Trophoblast cell (in vitro differentiated cells and primary cell): Measurements from ENCODE around the gene TSSK6.

Source experiments
- DNase-seq, 2 donors: peaks; one replicate each; pipeline ENCODE4 v3.0.0-alpha.2; 2016
- H2AFZ ChIP-seq: 2 replicates; pipeline ENCODE4 v1.6.1; 2013; ENCODE audit warnings: low read length, moderate library complexity, mild to moderate bottlenecking; ENCODE audit not compliant: insufficient read depth, poor library complexity
- H2AK5ac ChIP-seq: 2 replicates; pipeline ENCODE4 v1.6.1; 2013; ENCODE audit warnings: mild to moderate bottlenecking, low read length
- H2BK120ac ChIP-seq: 2 replicates; pipeline ENCODE4 v1.6.1; 2013; ENCODE audit warnings: low read length, mild to moderate bottlenecking, moderate library complexity; ENCODE audit not compliant: insufficient read depth, poor library complexity
- H2BK12ac ChIP-seq: 2 replicates; pipeline ENCODE4 v1.6.1; 2013; ENCODE audit warnings: mild to moderate bottlenecking, low read length, moderate library complexity
- H2BK5ac ChIP-seq: 2 replicates; pipeline ENCODE4 v1.6.1; 2013; ENCODE audit warnings: low read length, low read depth, moderate library complexity, mild to moderate bottlenecking; ENCODE audit not compliant: poor library complexity
- H3K14ac ChIP-seq: 2 replicates; pipeline ENCODE4 v1.6.1; 2013; ENCODE audit warnings: mild to moderate bottlenecking, low read length
- H3K18ac ChIP-seq: 2 replicates; pipeline ENCODE4 v1.6.1; 2013; ENCODE audit warnings: mild to moderate bottlenecking, low read length
- H3K23ac ChIP-seq: 2 replicates; pipeline ENCODE4 v1.6.1; 2013; ENCODE audit warnings: low read length
- H3K27ac ChIP-seq: 2 replicates; pipeline ENCODE4 v1.5.1; 2013; ENCODE audit warnings: low read depth, mild to moderate bottlenecking, inconsistent platforms, low read length, moderate library complexity
- H3K27me3 ChIP-seq: 2 replicates; pipeline ENCODE4 v1.6.1; 2013; ENCODE audit warnings: inconsistent platforms, mild to moderate bottlenecking, low read length, moderate library complexity; ENCODE audit not compliant: insufficient read depth
- H3K36me3 ChIP-seq, 2 experiments: 1 replicate in 1 of 2; 2 replicates in 1 of 2; pipeline ENCODE4 v1.6.1; 2013; ENCODE audit warnings: low read length in 2 of 2, mild to moderate bottlenecking in 2 of 2, moderate library complexity in 1 of 2; ENCODE audit not compliant: insufficient read depth in 2 of 2, control insufficient read depth in 1 of 2
- H3K4ac ChIP-seq: 2 replicates; pipeline ENCODE4 v1.6.1; 2013; ENCODE audit warnings: low read depth, mild to moderate bottlenecking, low read length, moderate library complexity
- H3K4me1 ChIP-seq, 2 experiments: 1 replicate in 1 of 2; 2 replicates in 1 of 2; pipeline ENCODE4 v1.6.1; 2013; ENCODE audit warnings: low read length in 2 of 2, mild to moderate bottlenecking in 2 of 2, moderate library complexity in 1 of 2; ENCODE audit not compliant: insufficient read depth in 2 of 2, control insufficient read depth in 1 of 2
- H3K4me2 ChIP-seq: 2 replicates; pipeline ENCODE4 v1.6.1; 2013; ENCODE audit warnings: inconsistent platforms, mild to moderate bottlenecking, low read length, moderate library complexity
- H3K4me3 ChIP-seq: 2 replicates; pipeline ENCODE4 v1.5.1; 2013; ENCODE audit warnings: mild to moderate bottlenecking, low read depth, low read length, inconsistent platforms
- H3K79me1 ChIP-seq: one replicate; pipeline ENCODE4 v1.6.1; 2013; ENCODE audit warnings: low read length
- H3K79me2 ChIP-seq: 2 replicates; pipeline ENCODE4 v1.6.1; 2013; ENCODE audit warnings: low read length, mild to moderate bottlenecking; ENCODE audit not compliant: control insufficient read depth, insufficient read depth, poor library complexity
- H3K9ac ChIP-seq: 2 replicates; pipeline ENCODE4 v1.6.1; 2013; ENCODE audit warnings: mild to moderate bottlenecking, low read length
- H3K9me3 ChIP-seq: 2 replicates; pipeline ENCODE4 v1.6.1; 2013; ENCODE audit warnings: low read depth, mild to moderate bottlenecking, control low read depth, inconsistent platforms, low read length; ENCODE audit not compliant: insufficient read depth
- H4K12ac ChIP-seq: 2 replicates; pipeline ENCODE4 v1.6.1; 2013; ENCODE audit warnings: low read depth, mild to moderate bottlenecking, low read length, moderate library complexity
- H4K8ac ChIP-seq: 2 replicates; pipeline ENCODE4 v1.6.1; 2013; ENCODE audit warnings: low read depth, mild to moderate bottlenecking, low read length, moderate library complexity
- H4K91ac ChIP-seq: one replicate; pipeline ENCODE4 v1.6.1; 2013; ENCODE audit warnings: low read depth, mild to moderate bottlenecking, low read length, moderate library complexity
- WGBS: extraction: QIAGEN DNeasy Blood & Tissue Kit; methylation state at CpG from one replicate; pipeline ENCODE4 v1.1.7; 2013; ENCODE audit warnings: missing lambda C conversion rate; ENCODE audit not compliant: insufficient read length, insufficient coverage; ENCODE audit errors: extremely low coverage; 5-methylcytosine and 5-hydroxymethylcytosine counted together

TSSK6 gene

DNA sequence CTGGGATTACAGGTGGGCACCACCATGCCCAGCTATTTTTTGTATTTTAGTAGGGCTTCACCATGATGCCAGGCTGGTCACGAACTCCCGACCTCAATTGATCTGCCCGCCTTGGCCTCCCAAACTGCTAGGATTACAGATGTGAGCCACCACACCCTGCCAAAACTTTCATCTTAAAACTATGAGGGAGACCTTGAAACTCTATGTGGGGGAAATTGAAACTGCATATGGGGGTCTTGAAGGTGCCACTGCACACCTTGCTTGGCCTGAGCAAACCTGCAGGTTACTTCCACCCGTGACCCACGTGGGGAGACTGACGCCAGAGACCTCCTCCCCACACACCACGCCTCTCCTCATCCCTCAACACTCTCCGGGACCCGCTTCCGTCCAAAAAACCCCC lies 38.3 kb upstream of the TSSK6 start:
- Histone ChIP-seq H3K79me1 (no peaks in the 10 kb centered on the region), H2AFZ (no peak overlapping the region), H3K18ac (no peak overlapping the region), H2AK5ac (no peak overlapping the region), H4K91ac (no peak overlapping the region), H3K9ac (no peak overlapping the region), H3K23ac (no peak overlapping the region), H4K8ac (no peak overlapping the region), H3K14ac (no peak overlapping the region), H3K27ac (no peak overlapping the region), H3K4me1 (peaks cover 6 to 10% of the 10 kb centered on the region in 2 experiments), H2BK120ac (no peak overlapping the region), H3K79me2 (no peaks in the 10 kb centered on the region), H3K27me3 (no peaks in the 10 kb centered on the region), H2BK12ac (no peak overlapping the region), H3K4ac (no peak overlapping the region), H3K36me3 (no peaks in the 10 kb centered on the region), H4K12ac (no peak overlapping the region), H2BK5ac (no peak overlapping the region), H3K9me3 (peaks cover 2% of the 10 kb centered on the region), H3K4me3 (peak overlapping the region; percentile 23), H3K4me2 (no peak overlapping the region)
- DNase-seq, result no peak
- WGBS, result no CpG with 5 or more reads among the region's 10 CpGs

DNA sequence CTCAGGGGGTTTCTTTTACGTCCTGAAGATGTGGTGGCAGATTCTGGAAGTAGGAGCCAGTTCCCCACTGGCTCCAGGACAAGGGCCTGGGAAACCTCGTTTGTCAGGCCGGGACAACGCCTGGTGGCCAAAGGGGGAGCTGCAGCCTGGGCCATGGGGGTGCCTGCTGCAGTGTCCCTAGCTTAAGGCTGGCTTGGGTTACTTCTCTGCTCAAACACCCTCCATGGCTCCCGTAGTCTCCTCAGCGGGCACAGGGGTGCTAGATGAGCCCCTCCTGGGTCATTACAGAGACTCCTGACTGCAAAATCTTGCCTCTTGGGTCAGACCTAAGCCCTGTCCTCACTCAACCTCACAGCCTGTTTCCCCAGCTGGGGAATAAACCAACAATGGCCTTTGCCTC lies 37.5 kb upstream of the TSSK6 start:
- peaks cover 2% of the 10 kb centered on the region for H3K9me3 ChIP-seq
- H3K4me1 ChIP-seq, result peaks cover 6 to 10% of the 10 kb centered on the region in 2 experiments
- no peaks in the 10 kb centered on the region for H3K27me3 ChIP-seq
- no peak overlapping the region for H3K18ac ChIP-seq
- no peaks in the 10 kb centered on the region for H3K79me1 ChIP-seq
- no peaks in the 10 kb centered on the region for H3K36me3 ChIP-seq
- no peak overlapping the region for H3K4me3 ChIP-seq
- no peak overlapping the region for H4K91ac ChIP-seq
- no peak overlapping the region for H3K23ac ChIP-seq
- DNase-seq, result peak in 1 of 2 donors; percentile 64
- no peak overlapping the region for H3K4ac ChIP-seq
- no peak overlapping the region for H2AK5ac ChIP-seq
- no peak overlapping the region for H2BK12ac ChIP-seq
- H3K14ac ChIP-seq, result no peak overlapping the region
- H4K12ac ChIP-seq, result no peak overlapping the region
- no peak overlapping the region for H3K27ac ChIP-seq
- H3K9ac ChIP-seq, result no peak overlapping the region
- no peak overlapping the region for H4K8ac ChIP-seq
- no peak overlapping the region for H2BK5ac ChIP-seq
- H3K79me2 ChIP-seq, result no peaks in the 10 kb centered on the region
- H2AFZ ChIP-seq, result no peak overlapping the region
- no peak overlapping the region for H2BK120ac ChIP-seq
- no peak overlapping the region for H3K4me2 ChIP-seq
- no CpG with 5 or more reads among the region's 6 CpGs for WGBS

DNA sequence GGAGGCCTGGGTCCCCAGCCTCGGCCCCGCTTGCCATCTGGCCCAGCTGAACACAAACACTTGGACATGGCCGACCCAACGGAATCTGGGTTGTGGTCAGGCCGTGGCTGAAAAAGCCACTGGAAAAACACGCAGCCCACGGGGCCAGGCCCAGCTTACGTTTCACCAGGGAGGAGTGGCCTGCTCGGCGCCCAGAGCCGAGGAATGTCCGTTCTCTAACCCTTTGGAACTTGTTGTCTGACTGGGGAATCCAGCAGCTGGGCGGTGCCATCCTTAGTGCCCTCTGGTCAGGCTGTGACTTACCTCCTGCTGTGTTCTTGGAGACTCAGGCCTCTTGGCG lies 36.5 kb upstream of the TSSK6 start:
- H3K4me3 ChIP-seq, result no peak overlapping the region
- no peak overlapping the region for H3K4me2 ChIP-seq
- no peak overlapping the region for H4K8ac ChIP-seq
- no peak for DNase-seq
- H3K23ac ChIP-seq, result no peak overlapping the region
- H3K36me3 ChIP-seq, result no peaks in the 10 kb centered on the region
- no peak overlapping the region for H3K9ac ChIP-seq
- H3K18ac ChIP-seq, result no peak overlapping the region
- H3K27me3 ChIP-seq, result no peaks in the 10 kb centered on the region
- no peaks in the 10 kb centered on the region for H3K79me2 ChIP-seq
- H3K4me1 ChIP-seq, result peaks cover 6 to 10% of the 10 kb centered on the region in 2 experiments
- H4K12ac ChIP-seq, result no peak overlapping the region
- WGBS, result no CpG with 5 or more reads among the region's 14 CpGs
- no peak overlapping the region for H4K91ac ChIP-seq
- no peaks in the 10 kb centered on the region for H3K79me1 ChIP-seq
- H2AFZ ChIP-seq, result no peak overlapping the region
- H2BK120ac ChIP-seq, result no peak overlapping the region
- no peak overlapping the region for H3K27ac ChIP-seq
- H3K9me3 ChIP-seq, result peaks cover 4% of the 10 kb centered on the region
- no peak overlapping the region for H2AK5ac ChIP-seq
- H3K14ac ChIP-seq, result no peak overlapping the region
- no peak overlapping the region for H2BK12ac ChIP-seq
- H2BK5ac ChIP-seq, result no peak overlapping the region
- no peak overlapping the region for H3K4ac ChIP-seq

DNA sequence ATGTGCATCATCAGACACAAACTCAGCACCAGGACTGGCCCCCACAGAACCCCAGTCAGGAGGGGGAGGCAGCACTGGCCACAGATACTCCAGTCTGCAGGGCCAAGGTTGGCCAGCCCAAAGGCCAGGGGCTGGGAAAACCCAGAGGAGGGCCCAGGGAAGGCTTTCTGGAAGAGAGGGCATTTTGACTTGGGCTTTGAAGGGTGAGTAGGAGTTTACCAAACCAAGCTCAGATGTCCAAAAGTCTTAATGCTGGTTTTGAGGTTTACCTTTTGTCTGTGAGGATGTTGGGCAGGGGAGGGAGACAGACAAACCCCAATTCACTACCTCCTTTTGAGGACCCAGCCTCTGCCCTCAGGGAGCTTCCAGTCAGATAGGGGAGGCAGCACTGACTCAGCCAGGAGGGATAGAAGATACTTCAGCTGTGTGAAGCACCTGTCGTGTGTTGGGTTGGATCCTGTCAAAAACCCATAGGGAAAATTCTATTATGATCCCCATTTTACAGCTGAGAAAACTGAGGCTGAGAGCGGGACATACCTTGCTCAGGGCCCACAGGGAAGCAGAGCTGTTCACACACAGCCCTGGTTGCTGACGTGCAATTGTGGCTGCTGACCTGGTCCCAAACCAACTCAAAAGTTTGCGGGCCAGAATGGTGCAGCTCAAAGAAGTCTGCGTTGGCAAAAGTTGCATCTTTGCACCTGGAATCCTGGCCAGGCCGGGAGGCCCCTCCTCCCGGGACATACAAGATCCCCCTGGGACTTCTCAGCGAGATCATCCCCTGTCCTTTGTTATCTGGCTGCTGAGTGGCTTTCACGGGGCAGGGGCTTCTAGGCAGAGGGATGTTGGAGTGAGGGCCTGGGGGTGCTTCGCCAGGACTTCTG lies 35.9 kb upstream of the TSSK6 start:
- H4K91ac ChIP-seq, result no peak overlapping the region
- no peak overlapping the region for H3K4ac ChIP-seq
- H3K4me2 ChIP-seq, result no peak overlapping the region
- H2BK5ac ChIP-seq, result no peak overlapping the region
- H3K27ac ChIP-seq, result no peak overlapping the region
- no CpG with 5 or more reads among the region's 10 CpGs for WGBS
- no peaks in the 10 kb centered on the region for H3K79me1 ChIP-seq
- H3K4me1 ChIP-seq, result peaks cover 6 to 10% of the 10 kb centered on the region in 2 experiments
- no peak overlapping the region for H3K18ac ChIP-seq
- no peak overlapping the region for H2AK5ac ChIP-seq
- no peak overlapping the region for H3K9ac ChIP-seq
- no peak overlapping the region for H3K14ac ChIP-seq
- H2BK12ac ChIP-seq, result no peak overlapping the region
- no peak overlapping the region for H4K12ac ChIP-seq
- H2AFZ ChIP-seq, result no peak overlapping the region
- no peak overlapping the region for H3K23ac ChIP-seq
- no peak overlapping the region for H3K4me3 ChIP-seq
- peaks cover 4% of the 10 kb centered on the region for H3K9me3 ChIP-seq
- H3K36me3 ChIP-seq, result no peaks in the 10 kb centered on the region
- no peaks in the 10 kb centered on the region for H3K79me2 ChIP-seq
- DNase-seq, result no peak
- H2BK120ac ChIP-seq, result no peak overlapping the region
- no peaks in the 10 kb centered on the region for H3K27me3 ChIP-seq
- H4K8ac ChIP-seq, result no peak overlapping the region
